ENCODE measurements around the gene CTNNA3.
"Not testable (repeated sequence)": the region's sequence is repeated elsewhere in the genome, so short reads cannot be mapped to it uniquely, and the experiment has no call there.

CTNNA3 gene

DNA sequence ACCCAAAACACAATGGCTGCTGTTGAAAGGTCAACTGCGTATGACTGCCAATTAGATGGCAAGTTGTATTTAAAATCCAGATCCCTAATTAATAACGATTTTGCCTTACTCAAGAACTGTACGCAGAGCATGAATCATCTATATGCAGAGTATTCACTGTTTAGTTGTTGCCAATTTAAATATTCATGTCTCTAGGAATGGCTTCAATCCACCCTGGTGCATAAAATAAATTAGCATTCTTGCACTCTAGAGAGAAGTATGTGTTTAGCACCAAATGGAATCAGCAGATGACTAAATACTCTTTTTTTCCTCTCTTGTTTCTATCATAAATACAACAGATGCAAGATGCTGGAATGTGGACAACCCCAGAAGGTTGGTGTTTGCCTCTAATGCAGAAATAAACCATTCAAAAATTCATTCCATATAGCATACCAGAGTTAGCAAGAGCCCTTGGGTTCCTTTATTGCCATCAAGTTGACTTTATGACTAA is 449.9 kb downstream of the CTNNA3 start:
- no peak for DNase-seq (ENCODE audit: low read depth in 2 of 2)

DNA sequence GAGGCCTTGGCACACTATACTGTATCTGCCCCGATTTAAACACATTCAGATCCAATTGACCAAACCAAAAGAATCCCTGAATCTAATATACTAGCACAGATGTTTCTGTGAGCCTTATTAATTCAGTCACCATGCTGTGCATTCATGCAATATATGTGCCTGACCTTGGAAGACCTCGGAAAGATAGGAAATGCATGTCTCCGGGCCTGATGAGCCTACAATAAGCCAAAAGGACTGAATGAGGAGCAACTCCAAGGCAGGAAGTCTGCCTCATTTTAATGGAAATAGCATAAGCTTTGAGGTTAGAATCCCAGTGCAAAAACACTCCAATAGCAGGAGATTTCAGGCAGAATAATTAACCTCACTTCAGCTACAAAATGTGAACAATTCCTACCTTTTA is 453.5 kb downstream of the CTNNA3 start:
- DNase-seq (ENCODE audit: low read depth in 2 of 2) = no peak

DNA sequence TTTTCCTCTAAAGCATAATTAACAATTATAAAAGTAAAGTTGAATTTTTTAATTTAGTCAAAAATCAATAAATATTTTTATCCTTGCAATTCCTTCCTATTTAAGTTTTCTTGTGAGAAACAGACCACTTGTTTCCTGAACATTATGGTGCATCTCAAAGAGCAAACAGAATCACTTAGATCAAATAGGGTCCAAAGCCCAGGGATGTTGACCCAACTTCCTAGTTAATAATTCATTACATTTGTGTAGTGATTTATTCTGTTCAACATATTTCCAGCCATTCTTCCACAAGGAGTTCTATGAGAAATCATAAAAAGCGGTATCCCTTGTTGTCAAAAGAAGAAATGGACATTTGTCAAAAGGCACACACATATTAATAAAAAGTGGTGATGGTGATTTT is 454.5 kb downstream of the CTNNA3 start:
- no peak for DNase-seq (ENCODE audit: low read depth in 2 of 2)

DNA sequence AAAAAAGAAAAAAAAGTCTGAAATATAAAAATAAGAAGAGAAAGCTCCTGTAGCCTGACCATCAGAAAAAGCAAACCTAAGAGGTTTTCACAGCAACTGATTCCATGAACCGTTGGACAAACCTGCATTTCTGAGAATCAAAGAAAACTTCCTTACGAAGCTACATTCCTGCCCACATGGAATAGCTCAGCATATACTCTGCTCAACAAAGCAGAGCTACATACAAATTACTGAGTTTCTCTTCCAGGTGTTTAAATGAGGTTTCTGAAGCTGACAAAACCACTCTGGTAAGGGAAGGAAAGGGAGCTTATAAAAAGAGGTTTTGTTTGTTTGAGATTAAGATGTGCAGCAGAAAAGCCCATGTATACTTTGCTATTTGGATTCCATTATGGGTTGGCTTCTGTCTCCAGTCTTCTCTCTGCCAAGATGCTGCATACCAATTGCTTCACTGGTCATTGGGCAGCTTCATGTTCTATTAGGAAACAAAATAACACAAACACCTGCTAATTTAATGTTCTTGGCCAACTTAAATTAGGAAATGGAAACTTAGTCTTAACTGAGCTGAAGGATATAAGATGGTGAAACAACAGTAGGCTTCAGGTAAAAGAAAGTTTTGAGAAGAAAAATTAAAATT is 456.0 kb downstream of the CTNNA3 start:
- DNase-seq (ENCODE audit: low read depth in 2 of 2) = no peak

DNA sequence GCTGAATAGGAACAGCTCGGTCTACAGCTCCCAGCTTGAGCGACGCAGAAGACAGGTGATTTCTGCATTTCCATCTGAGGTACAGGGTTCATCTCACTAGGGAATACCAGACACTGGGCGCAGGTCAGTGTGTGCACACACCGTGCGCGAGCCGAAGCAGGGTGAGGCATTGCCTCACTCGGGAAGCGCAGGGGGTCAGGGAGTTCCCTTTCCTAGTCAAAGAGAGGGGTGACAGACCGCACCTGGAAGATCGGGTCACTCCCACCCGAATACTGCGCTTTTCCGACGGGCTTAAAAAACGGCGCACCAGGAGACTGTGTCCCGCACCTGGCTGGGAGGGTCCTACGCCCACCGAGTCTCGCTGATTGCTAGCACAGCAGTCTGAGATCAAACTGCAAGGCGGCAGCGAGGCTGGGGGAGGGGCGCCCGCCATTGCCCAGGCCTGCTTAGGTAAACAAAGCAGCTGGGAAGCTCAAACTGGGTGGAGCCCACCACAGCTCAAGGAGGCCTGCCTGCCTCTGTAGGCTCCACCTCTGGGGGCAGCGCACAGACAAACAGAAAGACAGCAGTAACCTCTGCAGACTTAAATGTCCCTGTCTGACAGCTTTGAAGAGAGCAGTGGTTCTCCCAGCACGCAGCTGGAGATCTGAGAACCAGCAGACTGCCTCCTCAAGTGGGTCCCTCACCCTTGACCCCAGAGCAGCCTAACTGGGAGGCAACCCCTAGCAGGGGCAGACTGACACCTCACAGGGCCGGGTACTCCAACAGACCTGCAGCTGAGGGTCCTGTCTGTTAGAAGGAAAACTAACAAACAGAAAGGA is 465.1 kb downstream of the CTNNA3 start:
- DNase-seq (ENCODE audit: low read depth in 2 of 2) = not testable (repeated sequence)

DNA sequence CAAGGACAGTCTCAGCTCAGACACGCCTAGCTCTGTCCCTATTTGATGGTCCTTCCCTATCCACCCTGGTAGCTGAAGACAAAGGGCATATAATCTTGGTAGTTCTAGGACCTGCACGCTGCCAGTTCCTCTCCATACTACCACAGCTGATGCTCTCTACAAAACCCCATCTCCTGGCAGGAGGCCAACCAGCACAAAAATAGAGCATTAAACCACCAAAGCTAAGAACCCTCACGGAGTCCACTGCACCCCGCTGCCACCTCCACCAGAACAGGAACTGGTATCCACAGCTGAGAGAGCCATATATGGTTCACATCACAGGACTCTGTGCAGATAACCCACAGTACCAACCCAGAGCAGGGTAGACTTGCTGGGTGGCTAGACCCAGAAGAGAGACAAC is 470.8 kb downstream of the CTNNA3 start:
- no peak for DNase-seq (ENCODE audit: low read depth in 2 of 2)

DNA sequence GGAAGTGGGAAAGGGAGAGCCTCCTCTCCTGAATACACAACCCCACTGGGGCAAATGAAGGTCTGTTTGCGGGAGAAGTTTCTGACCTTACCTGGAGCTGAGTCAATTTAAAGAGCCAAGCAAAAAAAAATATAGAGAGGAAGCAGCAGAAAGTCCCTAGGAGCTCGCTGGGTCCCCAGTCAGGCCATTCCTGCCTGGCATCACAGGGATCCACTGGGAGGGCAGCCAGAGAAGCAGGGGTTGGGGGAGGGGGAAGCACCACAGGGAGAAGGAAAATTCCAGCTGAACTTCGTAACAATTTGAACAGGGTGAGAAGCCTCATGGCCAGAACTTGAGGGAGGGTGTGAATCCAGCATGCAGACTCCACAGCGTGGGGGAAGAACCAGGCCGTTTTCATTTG is 471.4 kb downstream of the CTNNA3 start:
- DNase-seq (ENCODE audit: low read depth in 2 of 2) = no peak

DNA sequence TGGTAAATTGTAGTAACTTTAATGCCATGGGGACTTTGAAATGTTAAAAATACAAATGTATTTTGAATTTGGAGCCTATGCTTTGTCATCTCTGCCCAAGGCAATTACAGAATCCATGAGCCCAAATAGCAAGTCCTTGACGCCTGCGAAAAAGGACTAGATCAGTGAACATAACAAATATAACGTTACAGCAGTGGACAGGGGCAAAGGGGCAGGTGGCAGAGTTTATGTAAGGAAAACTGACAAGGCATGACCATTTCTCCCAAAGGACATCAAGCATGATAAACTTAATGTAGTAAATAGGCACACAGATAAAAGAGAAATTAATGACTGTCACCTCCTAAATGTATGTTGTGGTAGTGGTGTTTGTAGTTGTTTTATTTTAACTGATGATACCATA is 473.1 kb downstream of the CTNNA3 start:
- no peak for DNase-seq (ENCODE audit: low read depth in 2 of 2)

DNA sequence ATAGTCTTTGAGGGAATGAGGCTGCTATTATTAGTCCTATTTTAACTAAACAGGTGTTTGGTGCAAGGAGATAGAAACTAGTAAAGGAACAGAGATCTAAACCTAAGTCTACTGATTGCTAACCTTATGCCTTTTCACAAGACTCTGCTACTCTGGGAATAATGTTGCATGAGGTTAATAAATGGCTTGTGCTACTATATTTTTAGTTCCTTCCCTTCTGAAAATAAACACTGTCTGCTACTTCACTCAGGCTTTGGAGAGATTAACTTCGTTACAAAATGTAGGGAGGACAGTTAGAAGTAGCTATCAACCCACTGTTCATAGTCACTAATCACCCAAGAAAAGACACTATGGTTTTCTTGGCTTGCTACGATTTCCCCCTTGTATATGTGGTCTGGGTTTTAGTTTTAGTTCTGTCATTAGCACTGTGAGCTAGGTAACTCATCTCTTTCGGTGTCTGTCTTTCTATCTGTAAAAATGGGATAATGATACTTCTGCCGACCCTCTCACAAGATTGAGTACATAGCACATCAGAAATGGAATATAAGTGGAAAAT is 474.0 kb downstream of the CTNNA3 start:
- DNase-seq (ENCODE audit: low read depth in 2 of 2) = no peak

DNA sequence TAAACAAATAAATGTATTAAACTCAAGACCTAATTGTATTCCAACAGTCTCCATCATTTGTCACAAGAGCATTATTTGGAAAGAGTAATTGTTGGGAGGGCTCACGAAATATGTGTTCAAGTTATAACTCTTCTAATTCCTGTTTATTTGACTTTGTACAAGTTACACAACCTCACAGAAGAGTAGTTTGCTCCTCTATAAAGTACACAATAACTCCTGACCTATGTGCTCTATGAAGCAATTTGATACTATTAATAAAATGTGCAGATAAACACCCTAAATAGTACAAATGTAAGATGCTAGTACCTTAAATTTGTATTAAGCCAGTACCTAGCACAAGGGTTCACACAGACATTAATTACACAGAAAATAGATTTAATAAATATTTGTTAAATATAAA is 484.3 kb downstream of the CTNNA3 start:
- no peak for DNase-seq (ENCODE audit: low read depth in 2 of 2)

DNA sequence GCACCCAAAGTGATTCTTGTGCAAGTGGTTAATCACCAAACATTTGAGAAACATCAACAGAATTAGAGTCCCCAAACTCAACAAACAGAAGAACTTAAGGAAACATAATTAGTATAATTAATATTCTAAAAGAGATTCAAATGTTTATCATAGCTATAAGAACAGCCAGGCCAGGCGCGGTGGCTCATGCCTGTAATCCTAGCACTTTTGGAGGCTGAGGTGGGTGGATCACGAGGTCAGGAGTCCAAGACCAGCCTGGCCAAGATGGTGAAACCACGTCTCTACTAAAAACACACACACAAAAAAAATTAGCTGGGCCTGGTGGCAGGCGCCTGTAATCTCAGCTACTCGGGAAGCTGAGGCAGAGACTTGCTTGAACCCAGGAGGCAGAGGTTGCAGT is 488.1 kb downstream of the CTNNA3 start:
- not testable (repeated sequence) for DNase-seq (ENCODE audit: low read depth in 2 of 2)

DNA sequence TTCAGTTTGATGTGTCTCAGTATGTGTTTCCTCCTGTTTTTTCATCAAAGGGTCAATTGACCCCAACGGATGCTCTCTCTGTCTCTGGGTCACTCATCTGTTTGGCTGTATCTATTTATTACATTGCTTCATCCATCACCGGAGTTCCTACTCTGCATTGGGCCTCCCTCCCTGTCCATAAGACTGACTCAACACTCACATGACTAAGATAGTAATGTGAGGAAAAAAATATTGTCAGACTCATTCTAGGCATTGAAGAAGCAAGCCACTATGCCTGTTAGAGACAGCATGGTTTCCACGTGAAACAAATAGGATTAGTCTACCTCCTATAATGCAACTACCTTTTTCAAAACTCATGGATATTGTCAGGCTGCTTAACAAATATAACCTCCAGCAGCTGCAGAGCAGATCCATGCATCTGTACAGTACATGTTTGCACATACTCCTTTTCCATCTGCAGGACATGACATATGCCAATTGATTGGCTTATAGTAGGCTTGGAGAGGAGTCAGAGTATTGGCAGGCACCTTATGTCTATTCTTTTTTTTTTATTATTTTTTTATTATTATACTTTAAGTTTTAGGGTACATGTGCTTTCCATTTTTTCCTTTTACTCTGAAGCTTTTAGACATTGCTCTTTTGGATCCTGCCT is 495.0 kb downstream of the CTNNA3 start:
- DNase-seq (ENCODE audit: low read depth in 2 of 2) = no peak

DNA sequence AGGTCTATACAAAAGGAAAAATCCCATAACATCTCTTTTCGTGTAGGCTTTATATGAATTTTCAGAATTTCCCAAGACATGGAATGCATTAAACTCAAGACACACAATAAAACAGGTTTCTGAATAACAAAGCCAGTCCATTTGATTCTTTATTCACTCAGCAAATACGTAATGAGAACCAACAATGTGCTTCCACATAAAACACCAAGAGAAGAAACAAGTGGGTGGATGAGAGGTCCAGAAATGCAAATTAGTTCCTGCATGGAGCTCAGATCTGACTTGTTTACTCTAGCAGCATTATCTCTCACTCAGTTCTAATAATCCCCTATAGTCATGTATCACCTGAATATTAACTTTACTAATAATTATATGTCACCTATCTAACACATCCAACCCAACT is 520.6 kb downstream of the CTNNA3 start:
- DNase-seq (ENCODE audit: low read depth in 2 of 2) = no peak

DNA sequence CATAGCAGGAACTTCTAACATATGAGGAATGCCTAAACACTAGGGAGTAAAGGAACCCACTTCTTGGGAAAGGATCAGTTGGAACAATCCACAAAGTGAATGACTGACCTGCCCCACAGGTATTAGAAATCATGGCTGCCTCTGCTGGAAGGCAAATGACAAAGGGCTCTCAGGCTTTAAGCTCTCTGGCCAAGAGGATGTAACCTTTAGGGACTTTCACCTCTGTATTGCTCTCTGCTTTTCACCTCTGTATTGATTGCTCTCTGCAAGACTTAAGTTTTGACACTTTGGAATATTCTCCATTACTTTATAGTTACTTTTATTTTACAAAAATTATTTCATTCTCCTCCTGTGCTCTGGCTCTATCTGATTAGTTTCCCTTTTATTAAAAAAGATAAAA is 522.2 kb downstream of the CTNNA3 start:
- DNase-seq (ENCODE audit: low read depth in 2 of 2) = no peak

DNA sequence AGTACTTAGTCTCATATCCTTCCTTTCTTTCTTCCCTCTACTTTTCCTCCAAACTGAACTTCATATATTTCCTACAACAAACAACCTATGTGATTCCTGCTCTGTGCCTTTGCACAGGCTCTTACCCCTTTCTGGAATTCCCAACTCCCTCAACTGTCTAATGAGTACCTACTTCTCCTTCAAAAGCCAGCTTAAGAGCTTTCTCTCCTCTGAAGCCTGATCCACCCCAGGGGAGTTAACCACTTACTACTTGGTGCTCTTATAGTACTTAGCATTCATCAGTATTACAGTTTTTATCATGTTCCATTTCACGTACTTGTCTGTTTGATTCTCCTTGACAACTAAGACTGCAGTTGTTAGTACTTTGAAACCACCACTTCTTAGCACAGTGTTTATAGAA is 524.0 kb downstream of the CTNNA3 start:
- DNase-seq (ENCODE audit: low read depth in 2 of 2) = no peak

DNA sequence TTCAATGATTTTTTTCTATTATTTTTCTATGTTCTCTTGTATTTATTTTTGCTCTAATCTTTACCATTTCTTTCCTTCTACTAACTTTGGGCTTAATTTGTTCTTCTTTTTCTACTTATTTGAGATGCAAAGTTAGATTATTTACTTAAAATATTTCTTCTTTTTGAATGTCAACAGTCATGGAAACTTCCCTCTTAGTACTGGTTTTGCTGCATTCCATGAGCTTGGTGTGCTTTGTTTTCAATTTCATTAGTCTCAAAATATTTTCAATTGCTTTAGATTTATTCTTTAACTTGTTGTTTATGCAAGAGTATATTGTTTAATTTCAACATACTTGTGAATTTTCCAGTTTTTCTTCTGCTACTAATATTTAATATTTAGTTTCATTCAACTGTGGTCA is 539.8 kb downstream of the CTNNA3 start:
- DNase-seq (ENCODE audit: low read depth in 2 of 2) = no peak

DNA sequence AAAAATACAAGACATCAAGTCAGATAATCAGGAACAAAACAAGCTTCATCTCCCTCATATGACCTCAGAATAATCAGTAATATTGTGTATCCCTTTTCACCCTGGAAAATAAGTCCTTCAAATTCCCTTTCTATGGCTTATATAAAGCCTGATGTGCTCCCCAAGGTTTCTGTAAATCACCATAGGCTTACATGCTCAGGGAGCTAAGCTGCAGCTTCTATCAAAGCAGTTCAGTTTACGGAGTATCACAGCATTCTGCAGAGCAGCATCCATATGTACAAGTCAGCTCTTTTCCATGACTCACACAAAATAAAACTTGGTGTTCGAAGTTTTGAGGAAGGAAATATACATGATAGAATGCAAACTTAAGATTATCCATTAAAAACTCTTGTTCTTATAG is 544.5 kb downstream of the CTNNA3 start:
- DNase-seq (ENCODE audit: low read depth in 2 of 2) = no peak

DNA sequence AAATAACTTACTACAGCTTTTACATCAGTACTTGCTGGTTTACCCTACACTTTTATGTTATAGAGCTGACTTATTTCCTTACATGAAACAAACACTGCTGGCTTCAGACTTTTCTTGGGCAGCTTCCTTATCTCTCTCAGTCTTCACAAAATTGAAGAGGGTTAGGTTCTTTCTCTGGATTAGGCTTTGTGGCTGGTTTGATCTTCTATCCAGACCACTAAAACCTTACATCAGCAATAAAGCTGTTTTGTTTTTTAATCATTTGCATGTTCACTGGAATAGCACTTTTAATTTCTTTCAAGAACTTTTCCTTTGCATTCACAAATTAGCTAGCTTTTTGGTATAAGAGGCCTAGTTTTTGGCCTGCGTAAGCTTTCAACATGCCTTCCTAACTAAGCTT is 551.5 kb downstream of the CTNNA3 start:
- no peak for DNase-seq (ENCODE audit: low read depth in 2 of 2)

DNA sequence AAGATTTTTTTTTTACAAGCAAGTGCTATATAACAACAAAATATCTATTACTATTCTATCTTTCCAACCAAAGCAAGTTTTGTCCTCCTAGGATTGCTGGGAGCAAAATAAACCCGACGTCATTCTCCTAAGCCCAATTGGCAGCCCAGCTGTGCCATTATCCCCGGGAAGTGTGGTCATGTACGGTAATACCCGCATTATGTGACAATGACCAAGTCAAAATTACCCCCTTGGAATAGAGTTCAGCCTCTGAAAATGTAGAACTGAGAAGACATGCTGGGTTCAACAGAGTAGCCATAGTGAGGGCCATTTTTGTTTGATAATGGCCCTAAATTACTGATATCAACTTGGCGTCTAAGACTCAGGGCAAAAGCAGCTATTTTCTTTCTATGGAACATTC is 554.7 kb downstream of the CTNNA3 start:
- DNase-seq (ENCODE audit: low read depth in 2 of 2) = no peak

DNA sequence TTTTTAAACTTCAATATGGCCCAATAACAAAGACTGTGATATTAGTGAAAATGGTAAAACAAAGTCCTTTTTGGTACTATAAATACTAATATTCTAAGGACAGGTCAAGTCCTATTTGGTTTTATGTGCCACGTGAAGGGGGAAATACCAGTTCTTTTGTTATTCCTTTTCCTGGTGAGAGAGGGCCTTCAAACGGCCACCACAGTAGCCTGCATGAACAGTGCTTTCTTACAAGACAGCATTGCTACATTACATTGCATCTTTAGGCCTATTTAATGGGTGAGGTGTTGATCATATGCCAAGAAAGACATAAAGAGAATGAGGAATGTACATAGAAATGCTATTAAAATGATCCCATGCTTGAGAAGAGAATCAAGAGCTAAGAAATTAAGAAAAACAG is 555.4 kb downstream of the CTNNA3 start:
- no peak for DNase-seq (ENCODE audit: low read depth in 2 of 2)

DNA sequence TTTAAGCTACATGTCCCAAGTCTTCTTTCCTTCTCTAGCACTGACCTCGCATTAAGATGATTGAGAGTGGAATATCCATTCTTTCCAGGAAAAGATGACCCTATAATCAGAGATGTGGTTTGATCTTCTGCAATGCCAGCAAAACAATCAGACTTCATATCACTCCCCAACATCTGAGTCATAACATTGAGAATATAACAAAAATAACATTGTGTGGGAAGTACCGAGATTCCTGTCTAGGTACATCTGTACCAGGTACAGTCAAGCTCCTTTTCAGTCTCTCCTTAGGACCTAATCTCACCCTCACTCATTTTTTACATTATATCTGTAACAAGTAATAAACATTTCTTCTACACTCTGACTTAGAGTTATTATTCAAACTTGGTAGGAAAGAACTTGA is 568.6 kb downstream of the CTNNA3 start:
- DNase-seq (ENCODE audit: low read depth in 2 of 2) = no peak

DNA sequence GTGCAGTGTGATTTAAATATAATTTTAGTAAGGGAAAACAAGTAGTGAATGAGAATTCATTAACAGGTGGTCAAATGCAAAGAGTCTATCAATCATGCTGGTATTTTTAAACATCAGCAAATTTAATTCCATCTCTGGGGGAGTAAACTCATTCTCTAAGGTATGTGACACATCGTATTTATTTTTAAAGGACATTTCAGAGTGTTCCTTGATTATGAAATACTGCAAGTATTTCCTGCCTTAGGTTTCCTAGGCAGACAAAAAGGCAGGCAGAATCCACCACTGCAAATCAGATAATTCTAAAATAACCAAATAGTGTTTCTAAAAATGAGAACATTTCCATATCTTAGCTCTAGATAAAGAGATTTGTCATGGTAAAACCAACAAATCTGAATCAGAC is 576.3 kb downstream of the CTNNA3 start:
- no peak for DNase-seq (ENCODE audit: low read depth in 2 of 2)

DNA sequence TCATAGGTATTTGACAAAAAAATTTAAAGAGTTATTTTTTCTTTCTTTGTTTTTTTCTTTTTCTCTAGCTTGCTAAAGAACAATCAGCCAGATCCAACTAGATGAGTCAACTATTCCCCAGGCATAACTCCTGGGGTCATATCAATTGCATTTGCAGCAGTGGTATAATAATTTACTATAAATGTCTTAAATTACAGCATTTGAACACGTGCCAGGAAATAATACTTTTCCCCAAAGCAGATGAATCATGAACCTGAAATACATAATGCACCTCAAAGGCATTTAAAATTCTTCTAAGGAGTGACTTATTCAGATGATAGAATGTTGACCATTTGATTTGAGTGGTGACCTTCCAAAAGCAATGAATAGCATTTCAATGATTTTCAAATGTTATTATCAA is 580.0 kb downstream of the CTNNA3 start:
- DNase-seq (ENCODE audit: low read depth in 2 of 2) = no peak
